Vagina (tissue), 2 donors: Measurements from ENCODE around the gene PPP3R1.

Source experiments
- POLR2A ChIP-seq, 2 donors: fragments of 450-650 bp; IDR thresholded peaks; one replicate each; pipeline ENCODE4 v1.6.1; 2017; ENCODE audit warnings: antibody characterized with exemption in 2 of 2, mild to moderate bottlenecking in 2 of 2, moderate library complexity in 2 of 2
- POLR2AphosphoS5 ChIP-seq, 2 donors: sonication (generic); formaldehyde crosslinking; IDR thresholded peaks; one replicate each; pipeline ENCODE4 v1.9.0; 2017; ENCODE audit warnings: antibody characterized with exemption in 2 of 2, mild to moderate bottlenecking in 2 of 2, low read depth in 1 of 2; ENCODE audit not compliant: insufficient read depth in 1 of 2
- TF ChIP-seq, protein P1 (sequence below), 3 experiments: fragments of 450-650 bp in 2 of 3; fragments of 200-600 bp in 1 of 3; sonication (generic) in 1 of 3; IDR thresholded peaks; one replicate each; pipeline ENCODE4 v1.5.1; 2017 to 2019; ENCODE audit warnings: antibody characterized with exemption in 3 of 3, mild to moderate bottlenecking in 2 of 3, moderate library complexity in 2 of 3

DNA sequence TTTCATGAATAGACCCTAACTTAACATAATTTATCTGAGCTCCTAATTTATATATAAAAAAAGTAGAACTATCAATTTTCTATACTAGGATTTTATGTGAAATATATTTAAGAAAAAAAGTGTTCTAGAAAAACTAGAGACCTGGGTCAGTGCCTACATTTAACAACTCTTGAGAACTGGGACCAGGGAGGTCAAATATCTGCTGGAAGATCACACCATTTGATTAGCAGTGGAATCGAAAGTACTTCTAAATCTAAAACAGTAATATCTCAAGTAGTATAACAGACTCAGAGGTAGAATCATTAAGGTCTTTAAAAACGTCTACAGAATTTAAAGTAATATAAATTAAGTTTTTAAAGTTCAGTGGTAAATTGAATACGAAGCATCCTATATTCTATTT lies 34.6 kb downstream of the PPP3R1 start:
- TF ChIP-seq POLR2AphosphoS5 (IDR thresholded peaks at IDR 0.05; ENCODE audit: insufficient read depth in 1 of 2, low read depth in 1 of 2) (no peak), POLR2A (IDR thresholded peaks at IDR 0.05) (no peak)
- TF ChIP-seq, protein P1, sequence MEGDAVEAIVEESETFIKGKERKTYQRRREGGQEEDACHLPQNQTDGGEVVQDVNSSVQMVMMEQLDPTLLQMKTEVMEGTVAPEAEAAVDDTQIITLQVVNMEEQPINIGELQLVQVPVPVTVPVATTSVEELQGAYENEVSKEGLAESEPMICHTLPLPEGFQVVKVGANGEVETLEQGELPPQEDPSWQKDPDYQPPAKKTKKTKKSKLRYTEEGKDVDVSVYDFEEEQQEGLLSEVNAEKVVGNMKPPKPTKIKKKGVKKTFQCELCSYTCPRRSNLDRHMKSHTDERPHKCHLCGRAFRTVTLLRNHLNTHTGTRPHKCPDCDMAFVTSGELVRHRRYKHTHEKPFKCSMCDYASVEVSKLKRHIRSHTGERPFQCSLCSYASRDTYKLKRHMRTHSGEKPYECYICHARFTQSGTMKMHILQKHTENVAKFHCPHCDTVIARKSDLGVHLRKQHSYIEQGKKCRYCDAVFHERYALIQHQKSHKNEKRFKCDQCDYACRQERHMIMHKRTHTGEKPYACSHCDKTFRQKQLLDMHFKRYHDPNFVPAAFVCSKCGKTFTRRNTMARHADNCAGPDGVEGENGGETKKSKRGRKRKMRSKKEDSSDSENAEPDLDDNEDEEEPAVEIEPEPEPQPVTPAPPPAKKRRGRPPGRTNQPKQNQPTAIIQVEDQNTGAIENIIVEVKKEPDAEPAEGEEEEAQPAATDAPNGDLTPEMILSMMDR (IDR thresholded peaks at IDR 0.05), result no peak
